Mononuclear cell (primary cell): ENCODE results near the gene TMEM81. TPM values are rescaled to one million over a fixed set of nuclear protein-coding genes. Genes with fewer than 3 reads are reported as not detected.

Experiments
- H3K27me3 ChIP-seq: 2 replicates; pipeline ENCODE4 v1.6.0; 2011; ENCODE audit warnings: low read length, control low read depth; ENCODE audit not compliant: insufficient read depth
- H3K4me1 ChIP-seq: 2 replicates; pipeline ENCODE4 v1.5.1; 2011; ENCODE audit warnings: mild to moderate bottlenecking, low read length, control low read depth; ENCODE audit not compliant: insufficient read depth
- H3K4me3 ChIP-seq: 2 replicates; pipeline ENCODE4 v1.5.1; 2011; ENCODE audit warnings: mild to moderate bottlenecking, low read length, moderate library complexity
- H3K9me3 ChIP-seq: 2 replicates; pipeline ENCODE4 v1.5.1; 2011; ENCODE audit warnings: low read depth, mild to moderate bottlenecking, control low read depth, low read length
- total RNA-seq: library from RNA; depleted of rRNA; stranded (reverse); fragments of >200 nt; gene quantifications from one replicate; pipeline ENCODE4 v1.2.3, GENCODE V29; 2012

The TMEM81 gene
- 0.63 TPM for total RNA-seq

DNA sequence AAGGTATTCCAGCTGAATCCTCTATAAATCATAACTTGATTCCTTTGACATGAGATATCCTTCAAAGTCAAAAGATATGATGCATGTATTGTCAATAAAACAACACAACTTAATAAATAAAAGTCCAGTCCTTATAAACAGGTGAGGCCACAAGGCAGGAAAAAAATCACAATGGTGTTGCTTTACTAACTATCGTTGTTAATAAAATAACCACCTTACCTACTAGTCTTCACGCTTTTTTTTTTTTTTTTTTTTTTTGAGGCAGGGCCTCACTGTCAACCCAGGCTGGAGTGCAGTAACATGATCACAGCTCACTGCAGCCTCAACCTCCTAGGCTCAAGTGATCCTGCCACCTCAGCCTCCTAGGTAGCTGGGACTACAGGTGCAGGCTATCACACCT is at the start of gene TMEM81:
TSS of gene TMEM81 (minus strand) at position 101 of the 400 bp plus-strand sequence. CDS start 140 bp downstream, outside the sequence.
- H3K9me3 ChIP-seq: no peaks in the 10 kb centered on the region
- no peaks in the 10 kb centered on the region for H3K4me1 ChIP-seq
- no peaks in the 10 kb centered on the region for H3K27me3 ChIP-seq
- no peak within 1 kb of the TSS for H3K4me3 ChIP-seq

DNA sequence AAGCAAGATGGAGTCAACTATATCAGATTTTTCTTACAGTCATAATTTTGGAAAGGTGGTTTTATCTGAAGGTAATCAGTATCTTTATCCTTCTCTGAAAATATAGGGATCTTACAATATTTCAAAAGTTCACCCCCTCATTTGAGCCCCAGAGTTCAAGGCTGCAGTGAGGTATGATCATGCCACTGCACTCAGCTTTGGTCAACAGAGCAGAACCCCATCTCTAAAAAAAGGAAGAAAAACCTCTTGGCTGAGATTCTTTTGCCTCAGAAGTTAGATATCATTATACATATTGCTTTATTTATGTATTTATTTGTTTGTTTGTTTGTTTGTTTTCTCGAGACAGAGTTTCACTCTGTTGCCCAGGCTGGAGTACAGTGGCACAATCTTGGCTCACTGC is 49.0 kb upstream of the TMEM81 start:
- Histone ChIP-seq H3K4me1 (peaks cover 3% of the 10 kb centered on the region), H3K4me3 (no peak overlapping the region), H3K27me3 (no peaks in the 10 kb centered on the region), H3K9me3 (no peaks in the 10 kb centered on the region)

DNA sequence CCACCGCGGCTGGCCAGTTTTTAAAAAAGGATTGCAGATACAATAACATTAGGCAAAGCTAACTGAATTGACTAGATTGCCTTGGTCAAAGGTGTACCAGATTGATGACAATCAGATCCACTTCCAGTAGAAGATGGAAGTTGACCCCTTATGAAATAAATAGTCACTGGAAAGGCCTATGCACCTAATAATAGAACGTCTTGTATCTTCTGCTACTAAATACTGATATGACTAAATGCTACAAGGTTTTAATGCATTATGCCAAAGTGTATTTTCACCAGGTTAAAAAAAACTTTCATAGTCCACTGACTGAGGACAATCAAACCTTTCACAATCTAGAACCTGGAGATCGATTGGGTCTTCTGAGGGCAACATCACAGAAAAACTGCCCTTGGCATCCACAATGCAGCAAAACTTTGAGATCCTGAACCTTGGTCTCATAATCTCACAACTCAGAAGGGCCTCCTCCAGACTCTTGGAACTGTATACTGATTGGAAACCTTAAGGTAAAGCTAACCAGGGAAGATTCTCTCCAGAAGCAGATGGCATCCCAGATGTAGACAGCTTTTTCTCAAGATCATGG is 45.3 kb upstream of the TMEM81 start:
- H3K9me3 ChIP-seq: no peaks in the 10 kb centered on the region
- H3K4me3 ChIP-seq: no peak overlapping the region

DNA sequence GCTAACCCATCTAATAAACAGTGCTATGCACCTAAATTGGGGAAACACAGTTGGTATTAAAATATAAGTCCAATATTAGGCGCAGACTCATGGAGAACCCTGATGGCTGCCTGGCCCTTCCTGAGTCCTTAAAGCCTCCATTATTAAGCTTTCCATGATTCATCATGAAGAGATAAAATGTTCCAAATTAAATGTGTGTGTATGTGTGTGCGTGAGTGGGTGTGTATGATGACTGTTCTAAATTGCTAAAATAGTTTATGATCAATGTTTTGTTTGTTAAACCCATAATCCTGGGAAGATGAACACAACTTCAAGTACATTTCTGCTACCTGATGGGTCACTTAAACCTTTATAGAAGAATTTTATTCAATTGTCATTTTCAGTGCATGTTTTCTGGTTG is 43.8 kb upstream of the TMEM81 start:
- peaks cover 9% of the 10 kb centered on the region for H3K4me1 ChIP-seq
- H3K27me3 ChIP-seq: no peaks in the 10 kb centered on the region
- no peaks in the 10 kb centered on the region for H3K9me3 ChIP-seq
- H3K4me3 ChIP-seq: no peak overlapping the region

More for the DNA sequence above, 45.3 kb upstream of the TMEM81 start:
- H3K27me3 ChIP-seq: no peaks in the 10 kb centered on the region
- peaks cover 5% of the 10 kb centered on the region for H3K4me1 ChIP-seq

DNA sequence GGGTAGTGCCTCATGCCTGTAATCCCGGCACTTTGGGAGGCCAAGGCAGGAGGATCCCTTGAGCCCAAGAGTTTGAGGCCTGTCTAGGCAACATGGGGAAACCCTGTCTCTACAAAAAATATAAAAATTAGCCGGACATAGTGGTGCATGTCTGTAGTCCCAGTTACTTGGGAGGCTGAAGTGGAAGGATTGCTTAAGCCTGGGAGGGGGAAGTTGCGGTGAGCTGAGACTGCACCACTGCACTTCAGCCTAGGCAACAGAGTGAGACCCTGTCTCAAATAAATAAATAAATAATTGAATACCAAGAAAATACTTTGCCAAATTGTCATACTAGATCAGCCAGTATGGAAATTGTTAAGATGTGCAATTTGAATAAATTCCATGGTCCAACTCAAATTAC is 43.4 kb upstream of the TMEM81 start:
- no peak overlapping the region for H3K4me3 ChIP-seq
- H3K27me3 ChIP-seq: no peaks in the 10 kb centered on the region
- H3K4me1 ChIP-seq: peaks cover 13% of the 10 kb centered on the region
- no peaks in the 10 kb centered on the region for H3K9me3 ChIP-seq

DNA sequence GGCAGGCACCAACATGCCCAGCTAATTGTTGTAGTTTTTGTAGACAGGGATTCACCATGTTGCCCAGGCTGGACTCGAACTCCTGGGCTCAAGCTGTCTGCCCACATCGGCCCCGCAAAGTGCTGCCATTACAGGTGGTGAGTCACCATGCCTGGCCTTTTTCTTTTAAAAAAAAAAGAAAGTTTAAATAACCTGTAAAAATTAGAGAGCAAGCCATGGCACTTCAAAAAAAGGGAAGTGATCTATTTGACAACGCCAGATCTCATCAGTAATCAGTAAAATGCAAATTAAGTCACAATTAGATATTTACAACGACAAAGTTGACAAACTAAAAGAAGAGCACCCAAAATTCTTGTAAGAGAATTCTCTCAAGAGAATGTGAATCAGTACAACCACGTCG is 40.5 kb upstream of the TMEM81 start:
- no peaks in the 10 kb centered on the region for H3K27me3 ChIP-seq
- peaks cover 31% of the 10 kb centered on the region for H3K4me1 ChIP-seq

GRCh38 chr1:205122489-205122882 is 38.2 kb upstream of the TMEM81 start:
- H3K4me1 ChIP-seq: peaks cover 41% of the 10 kb centered on the region
- no peaks in the 10 kb centered on the region for H3K27me3 ChIP-seq
- H3K4me3 ChIP-seq: peak overlapping the region; percentile 88
- H3K9me3 ChIP-seq: no peaks in the 10 kb centered on the region

More for the DNA sequence above, 40.5 kb upstream of the TMEM81 start:
- Histone ChIP-seq H3K9me3 (no peaks in the 10 kb centered on the region), H3K4me3 (no peak overlapping the region)

GRCh38 chr1:205121660-205122488 is 37.6 kb upstream of the TMEM81 start, which contains the start of gene RBBP5:
TSS of gene RBBP5 (minus strand) at chr1:205121978. CDS start at chr1:205121873, 105 bp downstream.
- H3K4me1 ChIP-seq: peaks cover 40% of the 10 kb centered on the region
- no peaks in the 10 kb centered on the region for H3K9me3 ChIP-seq
- H3K4me3 ChIP-seq: peak within 1 kb of the TSS; percentile 88
- H3K27me3 ChIP-seq: no peaks in the 10 kb centered on the region

GRCh38 chr1:205118752-205119151 is 34.5 kb upstream of the TMEM81 start:
- Histone ChIP-seq H3K27me3 (no peaks in the 10 kb centered on the region), H3K9me3 (no peaks in the 10 kb centered on the region), H3K4me1 (peaks cover 36% of the 10 kb centered on the region), H3K4me3 (no peak overlapping the region)

- Histone ChIP-seq H3K27me3 (no peaks in the 10 kb centered on the region), H3K4me3 (no peak overlapping the region), H3K9me3 (no peaks in the 10 kb centered on the region), H3K4me1 (no peaks in the 10 kb centered on the region)
These were observed 27.1 kb upstream of the TMEM81 start for GRCh38 chr1:205111354-205111753.

- no peaks in the 10 kb centered on the region for H3K9me3 ChIP-seq
- no peak overlapping the region for H3K4me3 ChIP-seq
- no peaks in the 10 kb centered on the region for H3K4me1 ChIP-seq
- H3K27me3 ChIP-seq: no peaks in the 10 kb centered on the region
These were observed 25.5 kb upstream of the TMEM81 start for GRCh38 chr1:205109711-205110110.

DNA sequence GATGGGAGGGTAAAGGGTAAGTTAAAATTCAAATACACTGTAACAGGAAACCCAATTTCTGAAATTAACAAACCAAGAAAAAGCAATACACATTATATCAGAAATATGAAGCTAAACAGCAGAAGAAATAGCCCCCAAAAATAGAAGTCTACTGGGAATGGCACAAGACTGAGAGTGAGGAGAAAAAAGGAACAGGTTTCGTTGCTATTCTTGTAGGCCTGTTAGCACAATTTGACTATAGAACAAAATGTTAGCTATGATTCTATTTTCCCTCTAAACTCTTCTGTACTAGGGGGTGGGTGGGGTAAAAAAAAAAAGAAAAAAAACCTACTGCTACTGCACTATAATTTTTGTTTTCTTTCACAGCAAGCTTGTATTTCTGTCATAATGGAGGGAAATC is 25.0 kb upstream of the TMEM81 start:
- Histone ChIP-seq H3K27me3 (no peaks in the 10 kb centered on the region), H3K9me3 (no peaks in the 10 kb centered on the region), H3K4me1 (no peaks in the 10 kb centered on the region), H3K4me3 (no peak overlapping the region)

DNA sequence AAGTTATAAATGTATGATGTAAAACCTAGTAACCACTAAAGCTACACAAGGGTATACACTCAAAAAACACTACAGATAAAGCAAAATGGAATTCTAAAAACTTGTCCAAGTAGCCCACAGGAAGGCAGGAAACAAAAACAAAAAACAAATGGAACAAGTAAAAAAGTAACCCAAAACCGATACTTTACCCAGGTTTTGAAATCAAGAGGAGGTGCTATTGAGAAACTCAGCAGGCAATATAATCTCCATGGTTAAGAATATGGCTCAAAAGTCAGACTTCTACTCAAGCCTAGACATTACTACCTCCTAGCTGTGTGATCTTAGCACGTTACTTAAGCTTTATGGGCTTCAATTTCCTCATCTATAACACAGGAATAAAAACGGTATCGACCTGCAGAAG is 24.2 kb upstream of the TMEM81 start:
- H3K9me3 ChIP-seq: no peaks in the 10 kb centered on the region
- H3K4me3 ChIP-seq: no peak overlapping the region
- H3K4me1 ChIP-seq: no peaks in the 10 kb centered on the region
- H3K27me3 ChIP-seq: no peaks in the 10 kb centered on the region

GRCh38 chr1:205107327-205107726 is 23.1 kb upstream of the TMEM81 start:
- Histone ChIP-seq H3K4me3 (no peak overlapping the region), H3K9me3 (no peaks in the 10 kb centered on the region), H3K27me3 (no peaks in the 10 kb centered on the region), H3K4me1 (no peaks in the 10 kb centered on the region)

DNA sequence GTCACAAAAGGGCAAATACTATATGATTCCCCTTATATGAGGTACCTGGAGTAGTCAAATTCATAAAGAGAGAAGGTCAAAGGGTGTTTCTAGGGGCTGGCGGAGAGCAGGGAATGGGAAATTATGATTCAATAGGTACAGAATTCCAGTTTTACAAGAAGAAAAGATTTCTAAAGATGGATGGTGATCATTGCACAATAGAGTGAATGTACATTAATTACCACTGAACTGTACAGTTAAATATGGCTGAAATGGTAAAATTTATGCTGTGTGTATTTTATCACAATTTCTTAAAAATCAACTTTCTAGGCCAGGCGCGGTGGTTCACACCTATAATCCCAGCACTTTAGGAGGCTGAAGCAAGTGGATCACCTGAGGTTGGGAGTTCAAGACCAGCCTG is 18.1 kb upstream of the TMEM81 start:
- Histone ChIP-seq H3K9me3 (no peaks in the 10 kb centered on the region), H3K4me3 (no peak overlapping the region), H3K27me3 (no peaks in the 10 kb centered on the region), H3K4me1 (no peaks in the 10 kb centered on the region)

DNA sequence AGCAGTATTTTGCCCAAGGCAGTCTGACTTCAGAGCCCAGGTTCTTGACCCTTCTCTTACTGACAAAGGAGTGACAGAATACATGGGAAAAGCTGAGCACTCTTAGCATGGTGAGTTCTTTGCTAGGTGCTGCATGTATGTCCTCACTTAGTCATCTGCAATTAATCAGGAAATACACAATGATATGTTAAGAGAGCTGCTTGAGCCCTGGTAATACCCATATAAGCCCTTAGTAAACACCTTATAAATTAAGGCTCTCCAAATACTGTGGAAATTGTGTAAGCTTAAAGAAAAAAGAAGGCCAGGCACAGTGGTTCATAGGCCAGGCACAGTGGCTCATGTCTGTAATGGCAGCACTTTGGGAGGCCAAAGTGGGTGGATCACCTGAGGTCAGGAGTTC is 14.0 kb upstream of the TMEM81 start:
- no peaks in the 10 kb centered on the region for H3K4me1 ChIP-seq
- no peak overlapping the region for H3K4me3 ChIP-seq
- no peaks in the 10 kb centered on the region for H3K27me3 ChIP-seq
- no peaks in the 10 kb centered on the region for H3K9me3 ChIP-seq
